Activated T-helper 9 cell treated with anti-CD3 and anti-CD28 coated beads, Interleukin-2, amount 50 U/mL, for 16 hours (primary cell): ENCODE measurements around the gene PROK1.
"Not testable (repeated sequence)": the region's sequence is repeated elsewhere in the genome, so short reads cannot be mapped to it uniquely, and the experiment has no call there.

Experiments
- DNase-seq: peaks from one replicate; pipeline ENCODE4 v3.0.0-alpha.2; 2020; ENCODE audit warnings: low read depth

PROK1 gene

DNA sequence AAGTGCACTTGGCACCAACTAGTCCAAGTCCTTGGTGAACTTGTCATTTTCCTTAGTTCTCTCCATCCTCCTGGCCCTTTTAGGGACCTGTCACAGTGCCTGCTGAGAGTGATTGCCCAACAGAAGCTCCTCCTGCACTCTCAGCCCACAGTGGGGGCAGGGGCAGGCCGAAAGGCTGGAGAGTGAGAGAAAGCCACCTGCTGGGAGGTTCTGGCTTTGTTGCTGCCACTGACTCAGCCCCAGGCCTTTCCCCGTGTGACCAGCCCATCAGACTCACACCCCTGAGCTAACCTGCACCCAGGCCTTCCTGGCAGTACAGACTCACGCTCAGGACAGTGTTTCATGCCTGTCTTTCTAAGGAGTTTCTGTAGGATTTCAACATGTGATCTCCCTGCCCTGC is 17.1 kb upstream of the PROK1 start:
- DNase-seq = no peak

DNA sequence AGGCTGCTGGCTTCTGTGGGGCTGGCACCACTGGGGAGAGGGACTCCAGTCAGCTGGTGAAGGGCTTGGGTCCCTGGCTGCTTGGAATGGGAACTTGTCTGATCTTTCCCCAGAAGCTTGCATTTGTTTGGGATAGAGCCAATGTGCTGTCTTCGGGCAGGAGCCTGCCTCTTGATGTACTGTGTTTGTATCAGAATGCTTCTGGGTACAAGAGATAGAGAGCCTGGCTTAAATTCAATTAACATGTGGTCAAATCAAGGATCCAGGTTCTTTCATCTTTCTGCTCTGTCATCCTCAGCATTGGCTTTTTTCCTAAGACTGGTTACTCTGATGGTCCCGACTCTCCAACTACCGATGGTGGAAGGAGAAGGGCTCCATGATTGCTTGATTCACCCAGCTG is 16.0 kb upstream of the PROK1 start:
- DNase-seq = no peak

DNA sequence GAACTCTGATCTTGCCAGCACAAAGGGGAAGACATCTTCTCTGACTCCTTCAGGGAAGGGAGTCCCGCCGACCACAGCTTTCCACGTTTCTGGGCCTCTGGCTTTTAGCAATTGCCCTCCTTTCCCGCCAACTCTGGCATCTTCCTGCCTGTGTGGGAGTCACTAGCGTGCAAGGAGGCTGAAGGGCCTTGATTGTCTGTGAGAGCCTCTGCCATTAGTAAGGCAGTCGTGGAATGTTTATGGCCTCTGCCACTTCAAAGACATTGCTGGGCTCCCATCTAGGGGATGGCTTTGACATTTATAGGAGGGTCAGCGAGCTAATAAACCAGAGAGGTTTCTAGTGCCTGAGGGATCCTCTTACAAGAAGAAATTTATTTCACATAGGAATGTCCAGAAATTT is 14.3 kb upstream of the PROK1 start:
- DNase-seq = no peak

DNA sequence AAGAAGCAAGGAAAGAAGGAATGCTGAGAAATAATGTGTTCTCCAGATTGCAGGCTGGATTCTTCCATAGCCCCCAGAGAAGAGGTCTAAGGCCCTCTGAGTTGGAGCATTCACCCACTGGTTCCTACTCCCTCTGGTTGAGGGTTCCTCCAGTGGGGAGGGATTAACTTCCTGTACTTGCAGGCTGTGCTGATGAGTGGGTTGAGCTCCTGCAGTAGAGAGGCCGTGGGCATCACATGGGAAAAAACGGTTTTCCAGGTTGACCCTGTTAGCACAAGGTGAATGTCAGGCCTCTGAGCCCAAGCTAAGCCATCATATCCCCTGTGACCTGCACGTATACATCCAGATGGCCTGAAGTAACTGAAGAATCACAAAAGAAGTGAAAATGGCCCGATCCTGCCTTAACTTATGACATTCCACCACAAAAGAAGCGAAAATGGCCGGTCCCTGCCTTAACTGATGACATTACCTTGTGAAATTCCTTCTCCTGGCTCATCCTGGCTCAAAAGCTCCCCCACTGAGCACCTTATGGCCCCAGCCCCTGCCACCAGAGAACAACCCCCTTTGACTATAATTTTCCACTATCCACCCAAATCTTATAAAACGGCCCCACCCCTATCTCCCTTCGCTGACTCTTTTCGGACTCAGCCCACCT is 13.2 kb upstream of the PROK1 start:
- DNase-seq = not testable (repeated sequence)

DNA sequence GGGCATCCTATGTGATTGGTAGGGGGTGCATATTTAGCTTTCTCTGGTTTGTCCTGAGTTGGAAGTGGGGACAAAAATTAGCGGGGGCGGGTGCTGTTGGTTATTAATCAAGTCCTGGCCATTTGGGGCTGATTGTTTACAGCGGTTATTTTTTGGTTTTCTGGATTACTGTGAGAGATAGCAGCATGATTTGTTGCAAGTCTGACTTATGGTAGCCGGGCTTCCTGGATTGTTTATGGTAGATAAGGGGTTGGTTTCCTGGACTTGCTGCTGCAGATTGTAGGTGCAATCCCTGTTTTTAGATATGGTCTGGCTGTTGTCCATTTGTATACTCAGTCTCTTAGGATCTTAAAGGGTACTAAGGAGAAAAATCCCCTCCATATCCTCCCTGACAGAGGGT is 12.1 kb upstream of the PROK1 start:
- no peak for DNase-seq

DNA sequence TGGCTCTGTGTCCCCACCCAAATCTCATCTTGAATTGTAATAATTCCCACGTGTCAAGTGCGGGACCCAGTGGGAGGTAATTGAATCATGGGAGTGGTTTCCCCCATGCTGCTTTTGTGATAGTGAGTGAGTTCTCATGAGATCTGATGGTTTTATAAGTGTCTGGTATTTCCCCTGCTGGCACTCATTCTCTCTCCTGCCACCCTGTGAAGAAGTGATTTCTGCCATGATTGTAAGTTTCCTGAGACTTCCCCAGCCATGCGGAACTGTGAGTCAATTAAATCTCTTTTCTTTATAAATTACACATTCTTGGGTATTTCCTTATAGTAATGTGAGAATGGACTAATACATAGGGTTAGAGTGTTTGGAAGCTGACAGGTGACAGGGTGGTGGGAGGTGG is 11.1 kb upstream of the PROK1 start:
- not testable (repeated sequence) for DNase-seq

DNA sequence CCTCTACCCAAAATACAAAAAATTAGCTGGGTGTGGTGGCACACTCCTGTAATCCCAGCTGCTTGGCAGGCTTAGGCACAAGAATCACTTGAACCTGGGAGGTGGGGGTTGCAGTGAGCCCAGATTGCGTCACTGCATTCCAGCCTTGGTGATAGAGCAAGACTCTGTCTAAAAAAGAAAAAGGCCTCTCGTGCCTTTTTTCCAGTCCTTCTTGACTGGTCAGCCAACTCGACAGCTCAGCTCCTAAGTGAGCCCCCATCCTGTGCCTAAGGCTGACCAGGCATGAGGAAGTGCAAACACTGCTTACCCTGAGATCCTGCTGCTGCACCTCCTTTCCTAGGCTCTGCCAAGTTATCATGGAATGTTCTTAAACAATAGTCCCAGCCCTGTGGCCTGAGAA is 10.1 kb upstream of the PROK1 start:
- no peak for DNase-seq

- no peak for DNase-seq
Measured at GRCh38 chr1:110441888-110442287, 9.1 kb upstream of the PROK1 start.

DNA sequence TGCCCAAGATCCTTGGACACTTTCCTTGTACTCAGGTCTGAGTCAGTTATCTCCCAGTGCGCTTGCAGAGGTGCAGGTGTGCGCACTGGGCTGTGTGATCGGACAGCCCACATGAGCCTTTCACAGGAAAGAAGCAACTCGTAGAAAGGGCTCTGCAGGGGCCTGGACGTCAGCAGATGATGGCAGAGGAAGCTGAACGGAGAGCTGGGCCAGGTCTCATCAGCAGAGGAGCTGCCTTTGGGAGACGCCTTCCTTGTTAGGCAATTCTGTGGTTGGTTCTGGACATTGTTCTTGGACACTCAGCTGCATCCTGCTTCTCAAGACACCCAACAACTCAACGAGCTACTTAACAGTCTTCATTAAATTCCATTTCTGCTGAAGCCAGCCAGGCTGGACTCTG is 7.5 kb upstream of the PROK1 start:
- DNase-seq = no peak

DNA sequence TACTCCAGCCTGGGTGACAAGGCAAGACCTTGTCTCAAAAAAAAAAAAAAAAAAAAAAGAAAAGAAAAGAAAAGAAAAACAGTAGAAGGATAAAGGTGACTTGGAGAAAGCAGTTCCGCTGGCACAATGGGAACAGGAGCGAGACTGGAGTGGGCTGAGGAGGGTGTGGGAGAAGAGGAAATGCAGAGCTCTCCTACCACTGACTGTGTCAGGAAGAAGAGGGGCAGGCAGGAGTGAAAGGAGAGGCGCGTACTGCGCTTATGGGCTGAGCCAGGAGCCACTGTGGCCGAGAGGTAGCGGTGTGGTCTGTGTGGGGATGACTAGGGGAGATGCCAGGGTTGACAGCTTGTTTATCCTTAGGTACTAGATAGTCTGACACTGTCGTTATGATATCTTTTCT is 6.4 kb upstream of the PROK1 start:
- DNase-seq = no peak

GRCh38 chr1:110449661-110450651 is 993 bp upstream of the PROK1 start:
- DNase-seq = no peak

DNA sequence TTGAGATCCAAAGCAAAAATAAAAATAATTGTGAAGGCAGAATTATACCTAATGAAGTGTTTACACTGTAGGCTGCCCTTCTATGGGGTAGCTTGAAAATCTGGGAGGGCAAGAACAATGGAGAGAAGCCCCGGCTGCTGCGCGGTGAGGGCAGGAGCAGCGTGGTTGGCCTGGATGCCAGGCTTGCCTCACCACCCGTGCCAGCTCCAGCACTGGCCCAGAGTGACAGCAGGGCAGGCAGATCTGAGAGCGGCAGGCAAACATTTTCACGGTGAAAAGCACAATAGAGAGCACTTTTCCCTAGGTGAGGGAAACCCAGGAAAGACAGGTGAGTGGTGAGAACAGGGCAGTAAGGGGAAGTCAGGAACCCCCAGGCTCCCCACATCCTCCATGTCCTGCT is 1.4 kb downstream of the PROK1 start:
- DNase-seq = no peak

DNA sequence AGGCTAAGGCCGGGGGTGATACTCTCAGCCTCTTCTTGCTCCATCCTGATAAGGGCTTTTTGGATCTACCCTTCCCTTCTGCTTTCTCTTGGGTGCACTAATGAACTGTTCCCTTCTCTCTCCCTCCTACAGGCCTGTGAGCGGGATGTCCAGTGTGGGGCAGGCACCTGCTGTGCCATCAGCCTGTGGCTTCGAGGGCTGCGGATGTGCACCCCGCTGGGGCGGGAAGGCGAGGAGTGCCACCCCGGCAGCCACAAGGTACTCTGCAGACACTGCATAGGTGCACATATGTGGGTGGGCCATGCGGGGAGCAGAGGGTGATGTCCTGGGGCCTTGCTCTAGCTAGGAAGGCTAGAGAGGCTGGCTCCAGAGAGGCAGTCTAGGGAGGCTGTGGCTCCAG is 2.9 kb downstream of the PROK1 start:
- DNase-seq = no peak

DNA sequence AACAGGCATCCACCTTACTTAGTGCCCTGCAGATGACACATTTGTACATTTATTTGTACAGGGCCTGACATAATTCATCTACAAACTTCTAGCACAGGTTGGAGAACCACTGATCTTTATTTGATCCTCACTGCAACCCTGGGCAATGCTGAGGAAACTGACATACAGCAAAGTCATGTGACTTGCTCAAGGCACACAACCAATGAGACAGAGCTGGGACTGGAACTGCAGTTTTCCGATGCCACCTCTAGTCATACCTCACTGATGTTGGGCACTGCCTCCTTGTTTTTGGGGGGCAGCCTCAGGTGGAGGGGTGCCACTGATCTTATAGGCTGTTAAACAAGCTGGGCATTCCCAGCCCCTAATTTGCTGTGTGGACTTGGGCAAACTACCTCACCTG is 3.4 kb downstream of the PROK1 start:
- no peak for DNase-seq

DNA sequence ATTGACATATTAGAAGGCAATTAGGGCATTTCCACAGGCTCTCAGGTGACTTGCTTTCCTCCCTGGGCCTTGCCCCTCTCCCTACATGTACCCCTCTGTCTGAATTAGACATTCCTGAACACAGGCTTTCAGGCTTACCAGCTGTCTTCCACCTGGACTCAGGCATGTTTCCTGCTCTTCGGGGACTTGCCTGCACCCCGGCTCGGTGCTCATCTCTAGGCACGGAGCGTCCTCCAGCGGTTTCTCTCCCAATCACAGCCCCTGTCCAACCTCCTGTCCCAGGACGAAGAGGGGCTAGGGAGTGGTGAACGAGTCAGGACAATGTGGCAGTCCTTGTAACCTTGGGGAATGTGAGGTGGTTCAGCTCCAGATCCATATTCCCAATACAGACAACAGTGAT is 4.2 kb downstream of the PROK1 start:
- DNase-seq = no peak

GRCh38 chr1:110457206-110457605 is 6.3 kb downstream of the PROK1 start:
- no peak for DNase-seq

GRCh38 chr1:110460253-110461220 is 9.6 kb downstream of the PROK1 start:
- DNase-seq = peak; percentile 62

GRCh38 chr1:110462093-110462492 is 11.1 kb downstream of the PROK1 start:
- DNase-seq = no peak

DNA sequence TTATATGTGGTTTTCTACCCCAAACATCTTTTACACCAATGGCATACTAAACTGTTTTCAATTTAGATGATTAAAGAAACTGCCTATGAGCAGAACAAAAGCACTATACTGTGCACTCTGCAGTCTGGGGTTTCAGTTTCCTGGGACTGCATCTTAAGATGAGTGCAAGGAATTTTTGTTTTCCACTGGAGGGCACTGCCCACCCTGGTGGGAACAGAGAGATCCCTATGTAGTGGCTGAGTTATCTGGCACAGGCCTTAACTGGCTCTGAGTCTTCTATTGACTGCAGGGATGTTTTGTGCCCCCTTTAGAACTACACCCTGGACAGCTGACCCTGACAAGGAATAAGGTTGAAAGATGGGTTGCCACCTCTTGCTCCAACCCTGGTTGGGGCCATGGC is 12.0 kb downstream of the PROK1 start:
- DNase-seq = no peak

GRCh38 chr1:110463725-110464124 is 12.8 kb downstream of the PROK1 start:
- DNase-seq = no peak

DNA sequence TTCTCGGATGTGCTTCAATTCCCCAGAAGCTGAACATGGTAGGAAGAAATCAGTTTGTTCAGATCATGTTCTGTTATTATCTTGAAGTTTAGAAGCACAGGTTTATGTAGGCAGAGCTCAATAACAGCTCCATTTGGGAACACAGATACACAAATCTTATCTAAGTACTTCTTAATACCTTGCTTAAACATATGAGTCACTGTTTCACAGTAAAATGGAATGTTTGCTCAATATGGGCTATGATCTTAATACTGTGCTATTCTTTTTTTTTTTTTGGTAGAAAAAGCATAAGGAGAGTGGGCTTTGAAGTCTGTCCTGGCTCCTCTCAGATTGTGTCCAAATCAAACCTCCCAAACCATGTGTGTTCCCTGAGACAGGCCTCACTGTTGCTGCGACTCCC is 13.4 kb downstream of the PROK1 start:
- DNase-seq = no peak
